NCI-H1930 (cell line): ENCODE measurements around the gene SNAPIN.

ENCODE experiments used
- DNase-seq, 2 experiments: peaks; one replicate each; lab custom pipeline; 2025; lab: John Stamatoyannopoulos, UW

SNAPIN gene

GRCh38 chr1:153678519-153679336 lies 20.2 kb downstream of the SNAPIN start, which contains the start of gene NPR1:
TSS of gene NPR1 (plus strand) at chr1:153678688. CDS start at chr1:153679109, 421 bp downstream.
- DNase-seq, result no peak

GRCh38 chr1:153679337-153680119 lies 21.0 kb downstream of the SNAPIN start:
- DNase-seq, result no peak

- DNase-seq, result no peak
Measured at GRCh38 chr1:153680120-153680403, 21.6 kb downstream of the SNAPIN start.

GRCh38 chr1:153682730-153683129 lies 24.2 kb downstream of the SNAPIN start:
- no peak for DNase-seq

DNA sequence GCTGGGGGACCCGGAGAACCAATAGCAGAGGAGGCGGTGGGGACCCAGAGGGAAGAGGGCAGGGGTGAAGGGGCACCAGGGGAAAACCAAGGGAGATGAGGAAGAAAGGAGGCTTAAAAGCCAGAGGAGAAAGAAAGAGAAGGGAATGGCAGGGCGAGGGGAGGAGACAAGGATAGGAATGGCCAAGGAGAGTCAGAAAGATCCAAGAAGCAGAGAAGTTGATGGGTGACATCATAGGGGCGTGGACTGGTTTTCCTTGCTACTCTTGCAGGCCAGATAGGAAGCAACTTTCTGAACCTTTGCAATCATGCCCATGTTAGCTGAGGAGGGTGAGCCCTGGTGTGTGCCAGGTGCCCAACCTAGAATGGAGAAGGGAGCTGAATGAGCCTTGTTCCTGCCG lies 25.4 kb downstream of the SNAPIN start:
- DNase-seq, result no peak

DNA sequence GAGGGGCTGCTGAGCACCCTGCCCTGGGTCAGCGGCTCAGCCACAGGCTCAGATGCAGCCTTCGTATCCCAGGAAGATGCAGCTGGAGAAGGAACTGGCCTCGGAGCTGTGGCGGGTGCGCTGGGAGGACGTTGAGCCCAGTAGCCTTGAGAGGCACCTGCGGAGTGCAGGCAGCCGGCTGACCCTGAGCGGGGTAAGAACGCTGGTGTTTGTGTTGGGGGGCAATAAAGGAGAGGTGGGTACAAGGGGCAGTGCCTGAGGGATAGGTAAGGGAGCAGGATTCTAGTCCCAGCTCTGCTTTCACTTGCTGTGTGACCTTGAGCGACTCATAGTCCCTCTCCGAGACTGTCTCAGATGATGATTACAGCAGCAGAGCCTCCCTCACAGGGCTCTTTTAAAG lies 26.4 kb downstream of the SNAPIN start:
- no peak for DNase-seq

DNA sequence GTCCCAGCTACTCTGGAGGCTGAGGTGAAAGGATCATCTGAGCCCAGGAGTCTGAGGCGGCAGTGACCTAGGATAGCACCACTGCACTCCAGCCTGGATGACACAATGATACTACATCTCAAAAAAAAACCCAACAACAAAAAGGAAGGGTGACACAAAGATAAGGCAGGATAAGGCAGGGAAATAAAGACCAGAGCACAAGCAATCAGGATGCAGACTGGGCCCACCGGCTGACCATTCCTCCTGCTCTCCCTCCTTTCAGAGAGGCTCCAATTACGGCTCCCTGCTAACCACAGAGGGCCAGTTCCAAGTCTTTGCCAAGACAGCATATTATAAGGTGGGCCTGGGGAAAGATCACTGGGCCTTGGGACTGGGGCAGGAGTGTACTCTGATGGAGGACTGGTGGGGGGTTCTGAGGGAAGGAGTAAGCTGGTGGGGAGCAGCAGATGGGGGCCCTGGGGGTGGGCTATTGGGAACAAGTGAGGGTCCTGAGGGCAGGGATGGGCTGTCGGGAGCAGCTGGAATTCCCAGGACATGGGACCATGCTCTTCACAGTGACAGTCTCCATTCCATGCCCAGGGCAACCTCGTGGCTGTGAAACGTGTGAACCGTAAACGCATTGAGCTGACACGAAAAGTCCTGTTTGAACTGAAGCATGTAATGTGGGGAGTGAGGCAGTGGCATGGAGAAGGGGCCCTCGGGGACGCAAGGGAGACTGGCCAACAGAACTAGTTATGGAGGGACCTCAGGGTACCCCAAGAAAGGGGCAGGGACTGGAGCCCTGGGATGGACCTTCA lies 27.2 kb downstream of the SNAPIN start:
- no peak for DNase-seq

DNA sequence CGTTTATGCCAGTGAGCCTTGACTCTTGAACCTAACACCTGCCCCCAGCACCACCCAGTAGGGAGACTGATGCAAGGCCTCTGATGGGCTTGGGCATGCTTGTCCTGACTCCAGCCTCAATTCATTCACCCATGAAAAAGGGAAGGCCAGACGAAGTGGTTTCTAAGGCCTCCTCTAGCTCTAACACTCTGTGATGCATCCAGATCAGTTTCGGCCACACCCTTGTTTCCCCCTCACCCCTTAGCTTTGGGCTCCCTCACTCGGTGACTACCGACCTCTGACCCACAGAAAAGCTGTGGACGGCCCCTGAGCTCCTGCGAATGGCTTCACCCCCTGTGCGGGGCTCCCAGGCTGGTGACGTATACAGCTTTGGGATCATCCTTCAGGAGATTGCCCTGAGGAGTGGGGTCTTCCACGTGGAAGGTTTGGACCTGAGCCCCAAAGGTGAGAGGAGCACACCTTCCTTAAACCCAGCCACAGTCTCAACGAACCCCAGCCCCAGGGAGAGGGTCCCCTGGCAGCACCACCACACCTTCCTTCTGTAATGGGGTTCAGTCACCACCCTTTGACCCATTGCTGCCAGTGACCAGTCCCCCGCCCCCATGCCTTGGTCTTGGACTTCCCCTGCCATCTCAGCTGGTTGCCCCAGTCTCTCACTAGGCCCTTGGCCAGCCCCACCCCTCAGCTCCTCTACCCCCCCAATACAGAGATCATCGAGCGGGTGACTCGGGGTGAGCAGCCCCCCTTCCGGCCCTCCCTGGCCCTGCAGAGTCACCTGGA lies 29.0 kb downstream of the SNAPIN start:
- no peak for DNase-seq

DNA sequence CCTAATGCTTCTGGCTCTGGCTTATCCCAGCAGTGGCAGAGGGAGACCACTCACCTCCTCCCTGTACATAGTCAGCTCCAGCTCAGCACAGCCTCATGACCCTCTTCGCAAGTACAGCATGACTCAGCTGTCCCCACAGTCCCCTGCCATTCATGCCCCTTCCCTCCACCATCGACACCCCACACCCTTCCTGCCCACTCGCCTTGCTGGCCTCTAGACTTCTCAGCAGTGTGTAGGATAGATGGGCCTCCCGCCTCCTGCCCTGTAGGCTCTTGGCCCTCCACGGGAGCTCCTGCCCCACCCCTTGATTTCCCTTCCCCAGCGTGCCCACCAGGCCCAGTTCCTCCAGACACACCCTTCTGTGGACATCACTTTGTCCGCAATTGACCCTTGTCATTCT lies 29.8 kb downstream of the SNAPIN start:
- DNase-seq, result no peak

- DNase-seq, result no peak
Measured at GRCh38 chr1:153688736-153689328, 30.3 kb downstream of the SNAPIN start.

GRCh38 chr1:153693466-153693865 lies 35.0 kb downstream of the SNAPIN start:
- no peak for DNase-seq

- no peak for DNase-seq
Measured at GRCh38 chr1:153696741-153697140, 38.2 kb downstream of the SNAPIN start.

GRCh38 chr1:153697191-153698019 lies 38.9 kb downstream of the SNAPIN start:
- DNase-seq, result no peak

GRCh38 chr1:153698020-153698922 lies 39.8 kb downstream of the SNAPIN start:
- DNase-seq, result no peak

DNA sequence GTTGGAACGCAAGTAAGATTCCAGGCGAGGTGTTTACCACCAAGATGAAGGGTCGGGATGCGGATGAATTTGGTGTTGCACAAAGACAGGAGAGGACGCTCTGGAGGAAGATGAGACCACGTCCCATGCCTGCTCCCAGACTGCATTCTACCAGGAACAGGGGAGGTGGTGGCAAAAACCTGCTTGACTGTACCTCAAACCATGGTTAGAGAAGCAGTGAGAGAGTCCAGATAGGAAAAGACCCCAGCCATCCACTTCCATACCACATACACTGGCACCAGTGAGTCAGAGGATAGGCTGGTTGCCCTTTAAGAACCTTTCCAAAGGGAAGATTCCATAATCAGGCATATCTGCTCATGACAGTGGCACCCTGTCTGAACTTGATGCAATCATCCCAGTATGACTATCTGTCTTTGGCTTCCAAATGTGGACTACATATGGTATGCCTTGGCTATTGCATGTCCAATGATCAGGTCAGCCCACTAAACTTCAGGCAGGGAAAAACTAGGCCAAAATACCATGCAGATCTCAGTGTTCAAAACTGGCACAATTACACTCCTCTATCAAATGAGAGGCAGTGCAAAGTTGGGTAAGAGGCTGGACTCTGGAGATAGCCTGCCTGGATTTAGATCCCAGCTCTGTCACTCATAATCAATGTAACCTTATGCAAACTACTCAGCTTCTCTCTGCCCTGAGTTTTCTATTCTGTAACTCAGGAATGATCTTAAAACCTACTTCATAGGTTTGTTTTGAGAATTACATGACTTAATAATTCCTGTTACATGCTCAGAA lies 40.6 kb downstream of the SNAPIN start:
- no peak for DNase-seq

- DNase-seq, result no peak
Measured at GRCh38 chr1:153699768-153700167, 41.3 kb downstream of the SNAPIN start.

DNA sequence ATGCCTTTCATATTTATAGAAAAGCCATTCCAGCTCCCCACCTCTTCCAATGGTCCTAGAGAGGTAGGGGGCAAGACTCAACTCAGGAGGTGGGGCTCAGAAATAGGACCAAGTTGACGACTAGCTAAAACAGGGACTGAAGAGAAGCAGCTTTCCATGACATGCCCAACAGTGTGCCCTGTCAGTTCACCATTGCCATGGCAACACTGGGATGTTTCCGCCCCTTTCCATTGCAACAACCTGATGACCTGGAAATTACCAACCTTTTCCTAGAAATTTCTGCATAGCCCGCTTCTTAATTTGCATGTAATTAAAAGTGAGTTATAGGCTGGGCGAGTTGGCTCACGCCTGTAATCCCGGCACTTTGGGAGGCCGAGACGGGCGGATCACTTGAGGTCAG lies 47.0 kb downstream of the SNAPIN start:
- no peak for DNase-seq

DNA sequence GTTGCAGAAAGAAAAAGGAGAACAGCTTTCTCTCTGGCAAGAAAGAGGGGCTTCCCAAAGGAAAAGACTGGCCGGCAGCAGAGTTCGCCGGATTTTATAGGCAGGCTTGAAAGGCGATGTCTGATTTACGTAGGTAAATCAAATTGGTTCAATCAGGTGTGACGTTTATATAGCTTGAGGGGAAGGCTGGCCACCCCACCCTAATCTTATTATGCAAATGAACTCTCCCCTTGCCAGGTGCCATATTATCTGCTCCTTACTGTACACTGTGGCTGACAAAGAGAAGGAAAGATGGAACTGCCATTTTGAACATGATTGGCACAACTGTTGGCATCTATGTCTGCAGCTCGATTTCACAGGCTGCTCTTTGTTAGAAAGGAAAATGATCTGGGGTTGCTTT lies 52.5 kb downstream of the SNAPIN start:
- no peak for DNase-seq
